ENCODE measurements around the gene NSUN4. TPM values are rescaled to one million over a fixed set of nuclear protein-coding genes. Genes with fewer than 3 reads are reported as not detected.

NSUN4 gene
- total RNA-seq, 2 donors from 2014 or later: 21.0 to 29.0 TPM

GRCh38 chr1:46409063-46409372 is 68.4 kb downstream of the NSUN4 start:
- no peak overlapping the region for H3K4me3 ChIP-seq
- intact Hi-C loops (cut with DNase I): loop anchor here (5.0 kb wide), 1 partner anchor 318 kb away; no protein-coding TSS in a partner anchor
- WGBS: 100% methylated on average over 1 of the region's 1 CpG
- DNase-seq (ENCODE audit: low spot score): no peak
- H3K27ac ChIP-seq: no peak overlapping the region
- no peaks in the 10 kb centered on the region for H3K9me3 ChIP-seq
- no peaks in the 10 kb centered on the region for H3K27me3 ChIP-seq (replicated peaks; ENCODE audit: insufficient read depth)
- no peak for TF ChIP-seq POLR2AphosphoS5 (IDR thresholded peaks at IDR 0.05)
- TF ChIP-seq POLR2A (IDR thresholded peaks at IDR 0.05): no peak
- no peak for TF ChIP-seq CTCF (IDR thresholded peaks at IDR 0.05)
- no peaks in the 10 kb centered on the region for H3K4me1 ChIP-seq (replicated peaks)
- peaks cover 0 to 6% of the 10 kb centered on the region in 2 donors for H3K36me3 ChIP-seq

- TF ChIP-seq POLR2AphosphoS5 (IDR thresholded peaks at IDR 0.05): no peak
- TF ChIP-seq CTCF (IDR thresholded peaks at IDR 0.05): no peak
- TF ChIP-seq POLR2A (IDR thresholded peaks at IDR 0.05): no peak
- no peak overlapping the region for H3K27ac ChIP-seq
- no peaks in the 10 kb centered on the region for H3K4me1 ChIP-seq (replicated peaks)
- intact Hi-C loops (cut with DNase I): no loop called here
- no peak overlapping the region for H3K4me3 ChIP-seq
- WGBS: 89% methylated on average over 17 of the region's 17 CpGs
- no peak for DNase-seq (ENCODE audit: low spot score)
- peaks cover 0 to 6% of the 10 kb centered on the region in 2 donors for H3K36me3 ChIP-seq
- no peaks in the 10 kb centered on the region for H3K9me3 ChIP-seq
- H3K27me3 ChIP-seq (replicated peaks; ENCODE audit: insufficient read depth): no peaks in the 10 kb centered on the region
These were observed 69.8 kb downstream of the NSUN4 start for GRCh38 chr1:46410156-46411009.

- Histone ChIP-seq H3K36me3 (peaks cover 0 to 6% of the 10 kb centered on the region in 2 donors), H3K4me3 (no peak overlapping the region), H3K9me3 (no peaks in the 10 kb centered on the region), H3K27ac (no peak overlapping the region), H3K4me1 (replicated peaks) (no peaks in the 10 kb centered on the region), H3K27me3 (replicated peaks; ENCODE audit: insufficient read depth) (no peaks in the 10 kb centered on the region)
- DNase-seq (ENCODE audit: low spot score): no peak
- intact Hi-C loops (cut with DNase I): no loop called here
- TF ChIP-seq POLR2A (IDR thresholded peaks at IDR 0.05) (no peak), POLR2AphosphoS5 (IDR thresholded peaks at IDR 0.05) (no peak), CTCF (IDR thresholded peaks at IDR 0.05) (no peak)
- 90% methylated on average over 7 of the region's 7 CpGs for WGBS
These were observed 70.4 kb downstream of the NSUN4 start for GRCh38 chr1:46411010-46411405.

Other genes with a start within 250 kb of the NSUN4 start
- 10 to 100 TPM in 1 of 2 donors, 1 to 10 TPM in 1; 9.1 to 26.5 TPM for gene PIK3R3, start 208.2 kb upstream of the NSUN4 start, total RNA-seq
- 100 to 1,000 TPM in 1 of 2 donors, 10 to 100 TPM in 1; 77.2 to 322 TPM for gene TSPAN1, start 165.7 kb upstream of the NSUN4 start, total RNA-seq
- gene P3R3URF, start 164.3 kb upstream of the NSUN4 start, total RNA-seq: not detected
- 100 to 1,000 TPM; 106 to 120 TPM for gene POMGNT1, start 142.4 kb upstream of the NSUN4 start, total RNA-seq
- 10 to 100 TPM; 12.7 to 17.5 TPM for gene LURAP1, start 137.5 kb upstream of the NSUN4 start, total RNA-seq
- gene RAD54L, start 93.0 kb upstream of the NSUN4 start, total RNA-seq: 1 to 10 TPM; 8.2 to 8.4 TPM
- 100 to 1,000 TPM in 1 of 2 donors, 10 to 100 TPM in 1; 97.2 to 143 TPM for gene LRRC41, start 37.2 kb upstream of the NSUN4 start, total RNA-seq
- gene UQCRH, start 37.1 kb upstream of the NSUN4 start, total RNA-seq: 100 to 1,000 TPM; 258 to 391 TPM
- gene FAAH, start 53.5 kb downstream of the NSUN4 start, total RNA-seq: 100 to 1,000 TPM; 122 to 264 TPM
- gene DMBX1, start 149.0 kb downstream of the NSUN4 start, total RNA-seq: not detected
- not detected for gene KNCN, start 210.8 kb downstream of the NSUN4 start, total RNA-seq